OCI-LY1 (cell line): Measurements from ENCODE around the gene STX11.
"Not testable (repeated sequence)": the region's sequence is repeated elsewhere in the genome, so short reads cannot be mapped to it uniquely, and the experiment has no call there.

Experiments used
- H2AFZ ChIP-seq: fragments of 200-600 bp; sonication (generic), shearing (Covaris generic); 2 replicates; pipeline ENCODE4 v1.6.0; 2014; ENCODE audit warnings: antibody characterized with exemption, mild to moderate bottlenecking, low read length
- H3F3A ChIP-seq: fragments of 200-600 bp; sonication (generic), shearing (Covaris generic); 2 replicates; pipeline ENCODE4 v1.6.0; 2014; ENCODE audit warnings: mild to moderate bottlenecking, antibody characterized with exemption, low read length, moderate library complexity; ENCODE audit not compliant: insufficient read depth
- H3K27ac ChIP-seq: fragments of 200-600 bp; sonication (generic); 2 replicates; pipeline ENCODE4 v1.5.1; 2014; ENCODE audit warnings: low read length, mixed run types, mild to moderate bottlenecking, low read depth; ENCODE audit not compliant: poor library complexity, severe bottlenecking
- H3K27me3 ChIP-seq: fragments of 200-600 bp; sonication (generic); 2 replicates; pipeline ENCODE4 v1.6.0; 2014; ENCODE audit warnings: antibody characterized with exemption, mild to moderate bottlenecking, low read length, moderate library complexity; ENCODE audit not compliant: insufficient read depth
- H3K36me3 ChIP-seq: fragments of 200-600 bp; sonication (generic); 2 replicates; pipeline ENCODE4 v1.6.1; 2014; ENCODE audit warnings: mild to moderate bottlenecking, antibody characterized with exemption, low read length, moderate library complexity, mixed read lengths; ENCODE audit not compliant: insufficient read depth
- H3K4me1 ChIP-seq: fragments of 200-600 bp; sonication (generic); 2 replicates; pipeline ENCODE4 v1.5.1; 2014; ENCODE audit warnings: mild to moderate bottlenecking, low read length, moderate library complexity; ENCODE audit not compliant: insufficient read depth, severe bottlenecking
- H3K4me2 ChIP-seq: fragments of 200-600 bp; sonication (generic), shearing (Covaris generic); 2 replicates; pipeline ENCODE4 v1.6.1; 2014; ENCODE audit warnings: low read length
- H3K4me3 ChIP-seq: fragments of 200-600 bp; sonication (generic); 2 replicates; pipeline ENCODE4 v1.5.1; 2014; ENCODE audit warnings: low read length, low read depth, mild to moderate bottlenecking, mixed read lengths; ENCODE audit not compliant: poor library complexity, severe bottlenecking
- H3K79me2 ChIP-seq: fragments of 200-600 bp; shearing (Covaris generic); 2 replicates; pipeline ENCODE4 v1.6.1; 2016; ENCODE audit warnings: mixed run types, low read length, mixed read lengths; ENCODE audit not compliant: insufficient read depth
- H3K9ac ChIP-seq: fragments of 200-600 bp; sonication (generic), shearing (Covaris generic); 2 replicates; pipeline ENCODE4 v1.6.1; 2014; ENCODE audit warnings: mild to moderate bottlenecking, low read length, mixed read lengths
- H3K9me2 ChIP-seq: fragments of 200-600 bp; sonication (generic), shearing (Covaris generic); 2 replicates; pipeline ENCODE4 v1.6.1; 2014; ENCODE audit warnings: low read depth, mild to moderate bottlenecking, low read length, mixed read lengths
- H3K9me3 ChIP-seq: fragments of 200-600 bp; shearing (Covaris generic); 2 replicates; pipeline ENCODE4 v1.6.1; 2014; ENCODE audit warnings: low read length, mixed read lengths
- H4K20me1 ChIP-seq: fragments of 200-600 bp; sonication (generic), shearing (Covaris generic); 2 replicates; pipeline ENCODE4 v1.6.0; 2016; ENCODE audit warnings: mild to moderate bottlenecking, low read length; ENCODE audit not compliant: insufficient read depth
- CTCF ChIP-seq: fragments of 200-600 bp; sonication (generic), shearing (Covaris generic); IDR thresholded peaks from 2 replicates; pipeline ENCODE4 v1.5.1; 2017; ENCODE audit warnings: mild to moderate bottlenecking, antibody characterized with exemption, low read length, moderate library complexity, mixed read lengths
- EZH2 ChIP-seq: fragments of 200-600 bp; sonication (generic), shearing (Covaris generic); IDR thresholded peaks from 2 replicates; pipeline ENCODE4 v1.8.0; 2017; ENCODE audit warnings: borderline replicate concordance, mixed run types, mild to moderate bottlenecking, antibody characterized with exemption, low read length, moderate library complexity, mixed read lengths

STX11 gene

GRCh38 chr6:144127097-144127496 lies 23.2 kb upstream of the STX11 start:
- Histone ChIP-seq H3F3A (no peaks in the 10 kb centered on the region), H3K9me3 (no peaks in the 10 kb centered on the region), H3K79me2 (no peaks in the 10 kb centered on the region), H2AFZ (no peak overlapping the region), H4K20me1 (no peaks in the 10 kb centered on the region), H3K9me2 (no peaks in the 10 kb centered on the region), H3K27ac (no peak overlapping the region), H3K4me2 (no peak overlapping the region), H3K36me3 (no peaks in the 10 kb centered on the region), H3K4me1 (no peaks in the 10 kb centered on the region), H3K4me3 (no peak overlapping the region), H3K9ac (no peak overlapping the region), H3K27me3 (no peaks in the 10 kb centered on the region; the same call in 1 of the 2 replicates)
- no peak for TF ChIP-seq EZH2

GRCh38 chr6:144129469-144129868 lies 20.8 kb upstream of the STX11 start:
- no peak overlapping the region for H3K4me2 ChIP-seq

GRCh38 chr6:144131248-144131709 lies 19.0 kb upstream of the STX11 start:
- Histone ChIP-seq H4K20me1 (no peaks in the 10 kb centered on the region), H3K4me3 (no peak overlapping the region), H3K4me2 (no peak overlapping the region), H2AFZ (no peak overlapping the region), H3F3A (no peaks in the 10 kb centered on the region), H3K9ac (no peak overlapping the region), H3K27me3 (no peaks in the 10 kb centered on the region), H3K4me1 (no peaks in the 10 kb centered on the region), H3K27ac (no peak overlapping the region), H3K9me3 (no peaks in the 10 kb centered on the region), H3K36me3 (no peaks in the 10 kb centered on the region), H3K9me2 (no peaks in the 10 kb centered on the region), H3K79me2 (no peaks in the 10 kb centered on the region)
- no peak for TF ChIP-seq EZH2

More at GRCh38 chr6:144129469-144129868, 20.8 kb upstream of the STX11 start:
- Histone ChIP-seq H3K36me3 (no peaks in the 10 kb centered on the region), H3K27me3 (no peaks in the 10 kb centered on the region; the same call in 1 of the 2 replicates), H3K9me2 (no peaks in the 10 kb centered on the region), H4K20me1 (no peaks in the 10 kb centered on the region), H3F3A (no peaks in the 10 kb centered on the region), H3K79me2 (no peaks in the 10 kb centered on the region), H3K27ac (no peak overlapping the region), H3K4me1 (no peaks in the 10 kb centered on the region), H2AFZ (no peak overlapping the region), H3K4me3 (no peak overlapping the region), H3K9ac (no peak overlapping the region), H3K9me3 (no peaks in the 10 kb centered on the region)
- TF ChIP-seq EZH2 (no peak), CTCF (no peak)

GRCh38 chr6:144132167-144132690 lies 18.1 kb upstream of the STX11 start:
- not testable (repeated sequence) for H3K36me3 ChIP-seq, H3F3A ChIP-seq, H3K79me2 ChIP-seq, H2AFZ ChIP-seq, H3K4me1 ChIP-seq, H3K9me3 ChIP-seq, H3K4me3 ChIP-seq, H3K9ac ChIP-seq, H3K9me2 ChIP-seq, H3K4me2 ChIP-seq, H3K27me3 ChIP-seq, H3K27ac ChIP-seq, H4K20me1 ChIP-seq
